GM18873 (cell line): Measurements from ENCODE around the gene ARL10.
"Not testable (repeated sequence)": the region's sequence is repeated elsewhere in the genome, so short reads cannot be mapped to it uniquely, and the experiment has no call there.

Experiments used
- ATAC-seq: cut with Tn5 transposase; IDR thresholded peaks from one replicate; pipeline ENCODE4 v1.9.1; 2021; ENCODE audit warnings: mild to moderate bottlenecking, moderate library complexity, moderate number of reproducible peaks; ENCODE audit not compliant: unreplicated experiment, low FRiP score

Gene ARL10

GRCh38 chr5:176388003-176388443 is 22.7 kb downstream of the ARL10 start:
- peak; percentile 0 for ATAC-seq

GRCh38 chr5:176388444-176389134 is 23.3 kb downstream of the ARL10 start, which contains the start of the genes HIGD2A and NOP16:
Gene HIGD2A (plus strand): TSS chr5:176388751. CDS start chr5:176388820, 69 bp downstream.
Gene NOP16 (minus strand): TSS chr5:176388598. CDS start chr5:176388539, 59 bp downstream.
- ATAC-seq, result peak; percentile 78

GRCh38 chr5:176389135-176390123 is 24.1 kb downstream of the ARL10 start:
- peak; percentile 27 for ATAC-seq

DNA sequence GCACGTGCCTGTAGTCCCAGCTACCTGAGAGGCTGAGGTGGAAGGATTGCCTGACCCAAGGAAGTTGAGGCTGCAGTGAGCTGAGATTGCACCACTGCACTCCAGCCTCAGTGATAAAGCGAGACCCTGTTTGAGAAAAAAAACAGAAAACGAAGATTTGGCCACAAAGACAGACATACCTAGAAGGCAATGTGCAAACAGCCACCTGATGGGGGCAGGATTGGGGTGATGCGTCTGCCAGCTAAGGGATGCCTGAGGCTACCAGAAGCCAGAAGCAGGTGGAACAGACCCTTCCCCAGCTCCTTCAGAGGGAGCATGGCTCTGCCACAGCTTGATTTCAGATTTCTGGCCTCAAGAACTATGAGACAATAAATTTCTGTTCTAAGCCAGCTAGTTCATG is 26.2 kb downstream of the ARL10 start:
- ATAC-seq, result no peak

GRCh38 chr5:176391999-176392398 is 26.7 kb downstream of the ARL10 start:
- ATAC-seq, result no peak

DNA sequence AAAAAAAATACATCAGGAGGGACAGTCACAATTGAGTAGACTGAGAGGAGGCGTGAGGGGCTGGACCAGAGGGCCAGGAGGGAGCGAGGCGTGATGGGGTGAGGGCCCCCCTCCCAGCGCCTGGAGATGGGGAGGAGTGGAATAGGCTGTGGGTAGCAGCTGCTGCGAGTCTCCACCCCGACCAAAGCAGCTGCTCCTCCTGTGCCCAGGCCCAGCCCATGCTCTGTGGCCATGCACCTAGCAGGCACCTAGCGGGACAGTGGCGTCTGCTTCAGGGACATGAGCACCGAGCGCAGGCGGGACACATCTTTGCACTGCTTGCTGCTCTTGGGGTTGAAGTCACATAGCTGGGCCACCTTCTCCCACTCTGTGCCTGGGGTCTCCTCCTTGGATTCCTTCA is 27.2 kb downstream of the ARL10 start:
- no peak for ATAC-seq

GRCh38 chr5:176394096-176394495 is 28.8 kb downstream of the ARL10 start:
- ATAC-seq, result no peak

DNA sequence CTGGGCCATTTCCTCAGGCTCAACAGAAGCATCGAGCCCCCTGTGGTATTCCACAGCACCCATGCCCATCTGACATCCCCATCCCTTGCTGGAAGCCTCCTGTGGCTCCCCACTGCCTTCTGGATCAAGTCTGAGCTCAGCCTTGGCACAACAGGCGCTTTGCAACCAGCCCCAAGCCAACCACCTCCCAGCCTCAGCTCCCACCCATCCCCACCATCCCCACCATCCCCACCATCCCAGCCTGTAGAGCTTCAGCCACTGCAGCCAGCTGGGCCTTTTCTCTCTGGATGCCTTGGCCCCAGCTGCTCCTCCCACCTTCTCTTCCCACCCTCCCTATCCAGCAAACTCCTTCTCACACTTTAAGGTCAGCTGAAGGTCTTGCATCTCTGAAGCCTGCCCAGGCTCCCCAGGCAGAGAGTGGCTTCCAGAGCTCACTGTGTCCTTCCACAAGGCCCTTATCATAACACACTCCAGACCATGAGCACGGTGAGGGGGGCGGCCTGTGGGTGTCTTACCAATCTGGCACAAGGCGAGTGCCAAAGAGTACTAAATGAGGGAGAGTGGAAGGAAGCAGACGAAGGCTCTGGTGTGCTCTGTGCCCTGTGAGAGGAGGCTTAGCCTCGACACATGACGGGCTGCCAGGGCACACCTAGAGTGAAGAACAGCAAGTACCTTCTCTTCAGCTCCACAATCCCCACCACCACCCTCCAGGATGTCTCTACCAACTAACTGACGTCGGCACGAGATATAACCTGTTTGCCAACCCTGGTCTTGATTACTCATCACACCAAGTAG is 29.8 kb downstream of the ARL10 start:
- ATAC-seq, result no peak

- ATAC-seq, result no peak
Measured at GRCh38 chr5:176396330-176396729, 31.0 kb downstream of the ARL10 start.

DNA sequence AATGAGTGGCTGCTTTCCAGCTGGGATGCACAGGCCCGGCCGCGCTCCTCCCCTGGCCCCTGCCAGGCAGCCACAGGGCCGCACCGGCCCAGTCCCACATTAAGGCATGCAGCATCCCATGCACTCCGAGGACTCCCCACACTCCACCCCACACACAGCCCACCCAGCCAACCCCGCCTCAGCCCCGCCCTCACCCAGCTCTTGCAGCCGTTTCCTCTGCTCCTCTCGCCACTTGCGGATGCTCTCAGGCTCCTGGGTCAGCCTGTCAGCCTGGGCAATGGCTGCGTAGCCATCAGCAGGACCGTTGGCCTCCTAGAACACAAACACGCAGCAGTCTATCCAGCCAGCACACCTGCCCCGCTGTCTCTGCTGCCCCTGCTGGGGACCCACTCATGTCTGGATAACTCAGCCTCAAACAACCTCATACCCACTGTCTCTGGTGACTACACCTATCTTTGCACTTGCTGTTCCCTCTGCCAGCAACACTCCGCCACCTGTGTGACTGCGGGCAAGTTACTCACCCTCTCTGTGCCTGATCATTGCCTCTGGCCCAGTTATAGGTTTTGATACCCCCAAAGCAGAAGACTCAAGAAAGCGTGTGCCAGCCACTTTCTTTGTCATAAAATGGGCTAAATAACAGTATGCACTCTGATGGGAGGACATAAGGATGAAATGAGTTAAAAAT is 32.6 kb downstream of the ARL10 start:
- no peak for ATAC-seq

DNA sequence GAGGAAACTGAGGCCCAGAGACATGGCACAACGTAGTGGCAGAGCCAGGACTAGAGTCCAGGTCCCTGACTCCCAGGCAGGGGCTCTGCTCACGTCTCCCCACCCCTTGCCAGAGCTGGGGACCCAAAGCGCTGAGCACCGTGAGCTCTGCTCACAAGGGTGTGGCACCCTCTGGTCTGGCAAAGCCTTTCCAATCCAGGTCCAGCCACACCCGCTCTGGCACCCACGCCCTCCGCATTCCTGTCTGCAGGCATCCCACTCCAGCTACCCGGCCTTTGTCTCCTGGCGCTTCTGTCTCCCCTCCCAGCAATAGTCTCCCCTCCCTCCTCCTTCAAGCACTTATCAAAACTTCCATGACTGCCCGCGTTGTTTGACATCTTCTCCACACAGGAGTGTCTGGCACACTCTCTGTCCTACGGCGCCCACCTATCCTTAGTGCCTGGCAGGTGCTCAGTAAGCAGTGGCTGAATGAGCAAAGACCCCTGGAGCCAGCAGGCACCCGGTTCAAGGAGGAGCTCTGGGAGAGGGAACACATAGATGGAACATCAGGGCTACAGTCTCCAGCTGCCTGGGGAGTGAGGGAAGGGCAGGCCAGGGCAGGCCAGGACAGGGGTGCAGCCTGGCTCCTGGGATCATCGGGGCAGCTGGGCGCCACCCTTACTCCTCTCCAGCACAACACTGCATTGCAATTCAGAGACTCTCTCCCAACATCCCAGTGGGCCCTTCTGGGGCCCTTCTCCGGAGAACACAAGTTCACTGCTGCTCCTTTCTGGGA is 35.3 kb downstream of the ARL10 start:
- ATAC-seq, result no peak

GRCh38 chr5:176401281-176402205 is 36.3 kb downstream of the ARL10 start:
- no peak for ATAC-seq

GRCh38 chr5:176405656-176406435 is 40.6 kb downstream of the ARL10 start:
- no peak for ATAC-seq

DNA sequence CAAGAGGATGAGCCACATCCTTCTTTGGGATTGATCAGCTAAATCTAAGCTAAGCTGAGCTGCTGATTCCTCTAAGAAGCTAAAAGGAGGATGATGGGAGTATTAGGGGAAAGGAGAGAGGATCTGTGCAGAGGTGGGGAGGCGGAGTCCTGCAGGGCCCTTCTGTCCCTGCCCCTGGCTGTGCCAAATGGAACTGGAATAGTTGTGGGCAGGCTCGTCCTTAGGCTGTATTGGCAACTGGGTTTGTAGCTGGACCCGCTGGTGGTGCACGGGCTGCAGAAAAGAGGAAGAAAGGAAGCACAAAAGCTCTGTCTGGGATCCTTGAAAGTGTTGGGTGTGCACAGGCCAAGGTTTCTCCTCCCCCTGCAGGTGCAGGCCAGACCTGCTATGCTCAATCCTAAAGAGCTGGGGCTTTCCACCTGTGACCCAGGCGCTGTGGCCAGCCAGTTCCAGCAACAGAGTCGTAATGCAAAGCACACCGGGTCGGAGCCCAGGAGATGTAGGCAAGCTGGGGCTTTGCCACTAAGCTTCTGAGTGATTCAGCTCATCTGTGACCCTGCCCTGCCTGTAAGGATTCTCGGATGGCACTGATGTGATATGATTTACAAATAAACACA is 41.3 kb downstream of the ARL10 start:
- no peak for ATAC-seq

GRCh38 chr5:176407456-176408251 is 42.4 kb downstream of the ARL10 start:
- no peak for ATAC-seq

GRCh38 chr5:176408252-176408573 is 42.9 kb downstream of the ARL10 start:
- not testable (repeated sequence) for ATAC-seq
